ENCODE measurements around the gene ZRSR2. TPM values are rescaled to one million over a fixed set of nuclear protein-coding genes. Genes with fewer than 3 reads are reported as not detected.

The ZRSR2 gene
- total and polyA plus RNA-seq, 2 of the 8 experiments (the other 6 are each of a cell fraction or from before 2014, with no cell fraction given) = 3.9 to 6.9 TPM

GRCh38 chrX:15864023-15864422, 73.7 kb downstream of the ZRSR2 start:
- Histone ChIP-seq H2AK5ac (ENCODE audit: low read depth, low read length) (no peak overlapping the region), H4K8ac (ENCODE audit: extremely low read depth, insufficient read depth, low read length) (no peak overlapping the region), H3K9me3 (ENCODE audit: insufficient read depth in 2 of 2, low read depth in 1 of 2, low read length in 1 of 2) (no peaks in the 10 kb centered on the region), H4K20me1 (replicated peaks in 1 of 2; ENCODE audit: control insufficient read depth in 1 of 2, insufficient read depth in 2 of 2, low read length in 2 of 2) (no peaks in the 10 kb centered on the region), H3K36me3 (ENCODE audit: control insufficient read depth in 2 of 4, insufficient read depth in 4 of 4, low read length in 3 of 4) (no peaks in the 10 kb centered on the region), H3K4me2 (ENCODE audit: insufficient read depth in 1 of 2, low read depth in 2 of 2, low read length in 2 of 2) (no peak overlapping the region), H3K79me2 (ENCODE audit: control insufficient read depth in 1 of 2, insufficient read depth in 2 of 2, low read length in 2 of 2) (no peaks in the 10 kb centered on the region), H2BK15ac (ENCODE audit: low read length) (no peak overlapping the region), H2BK20ac (ENCODE audit: low read length) (no peak overlapping the region), H2AFZ (ENCODE audit: low read length) (no peak overlapping the region), H3K4ac (replicated peaks; ENCODE audit: insufficient read length, low read depth, low read length) (no peak overlapping the region), H3K18ac (ENCODE audit: extremely low read depth, low read length) (no peak overlapping the region), H3K4me1 (replicated peaks in 1 of 4; ENCODE audit: control insufficient read depth in 3 of 4, insufficient read depth in 4 of 4, low read length in 3 of 4) (no peaks in the 10 kb centered on the region; a peak in 1 of 7 replicates), H4K5ac (ENCODE audit: insufficient read length, low read depth, low read length) (no peak overlapping the region), H3K27me3 (replicated peaks in 1 of 4; ENCODE audit: control insufficient read depth in 3 of 4, extremely low read depth in 1 of 4, insufficient read depth in 3 of 4, low read length in 3 of 4) (no peaks in the 10 kb centered on the region), H4K91ac (replicated peaks; ENCODE audit: insufficient read length, low read length) (no peak overlapping the region), H3K9ac (replicated peaks in 1 of 4; ENCODE audit: extremely low read depth in 1 of 4, low read depth in 3 of 4, low read length in 3 of 4) (no peak overlapping the region), H3K79me1 (ENCODE audit: low read depth, low read length) (no peaks in the 10 kb centered on the region), H2BK120ac (replicated peaks; ENCODE audit: low read depth, low read length) (no peak overlapping the region), H3K27ac (ENCODE audit: low read depth, low read length) (no peak overlapping the region), H2BK5ac (ENCODE audit: low read depth, low read length) (no peak overlapping the region), H3K23ac (ENCODE audit: insufficient read length) (no peak overlapping the region), H3K14ac (ENCODE audit: insufficient read length) (no peak overlapping the region), H3K56ac (replicated peaks; ENCODE audit: insufficient read length, low read depth, low read length) (no peak overlapping the region), H3K4me3 (ENCODE audit: extremely low read depth in 1 of 4, insufficient read depth in 2 of 4, low read depth in 3 of 4, low read length in 4 of 4) (no peak overlapping the region), H2BK12ac (ENCODE audit: low read depth, low read length) (no peak overlapping the region), H3K23me2 (ENCODE audit: low read depth, low read length) (no peaks in the 10 kb centered on the region; the same call in 1 of the 2 replicates)
- WGBS, 2 experiments (ENCODE audit: extremely low coverage in 1 of 2, insufficient coverage in 1 of 2, insufficient read length in 1 of 2, insufficient replicate concordance in 2 of 2, low coverage in 1 of 2, low lambda C conversion rate in 2 of 2, missing lambda C conversion rate in 1 of 2) = 83% methylated on average over 2 of the region's 3 CpGs; no CpG with 5 or more reads in 1 of the 2 experiments
- ChIA-PET POLR2A (ENCODE audit: partially characterized antibody) (no interaction called here), CTCF (ENCODE audit: partially characterized antibody) (interaction anchor here (0.6 to 0.9 kb wide), 2 partner anchors 109 to 259 kb away, joined by 3 read pairs; partner anchors contain the start of gene GRPR)
- no peak for DNase-seq (ENCODE audit: low read depth in 1 of 2, low spot score in 2 of 2)
- no peak for FAIRE-seq
- TF ChIP-seq CEBPB (IDR thresholded peaks at IDR 0.05; ENCODE audit: low read depth, low read length) (no peak), MAFK (IDR thresholded peaks at IDR 0.05; ENCODE audit: low read depth, low read length) (no peak), TAF7 (optimal IDR thresholded peaks at IDR 0.05; ENCODE audit: borderline replicate concordance, low read depth, low read length) (no peak), EP300 (IDR thresholded peaks at IDR 0.05; ENCODE audit: borderline replicate concordance in 1 of 2, low read depth in 2 of 2, low read length in 2 of 2) (no peak), TBP (IDR thresholded peaks at IDR 0.05; ENCODE audit: low read depth, low read length) (no peak), POLR2AphosphoS5 (IDR thresholded peaks at IDR 0.05; ENCODE audit: low read depth, low read length) (no peak), USF2 (IDR thresholded peaks at IDR 0.05; ENCODE audit: low read length) (no peak), SIN3A (conservative IDR thresholded peaks at IDR 0.05 in 1 of 2, IDR thresholded peaks at IDR 0.05 in 1 of 2; ENCODE audit: low read depth in 1 of 2, low read length in 2 of 2) (no peak), POU5F1 (IDR thresholded peaks at IDR 0.05; ENCODE audit: low read depth, low read length) (no peak), TAF1 (IDR thresholded peaks at IDR 0.05; ENCODE audit: low read depth, low read length) (no peak), TCF12 (IDR thresholded peaks at IDR 0.05; ENCODE audit: low read depth, low read length) (no peak), CTBP2 (IDR thresholded peaks at IDR 0.05; ENCODE audit: borderline replicate concordance, insufficient read depth, insufficient read length, low read length) (no peak), NRF1 (IDR thresholded peaks at IDR 0.05; ENCODE audit: low read depth, low read length) (no peak), BACH1 (IDR thresholded peaks at IDR 0.05; ENCODE audit: low read length) (no peak)

Data from H1 (cell line).